Dermis microvascular lymphatic vessel endothelial cell (primary cell): Measurements from ENCODE around the gene GCC1. TPM values are rescaled to one million over a fixed set of nuclear protein-coding genes. Genes with fewer than 3 reads are reported as not detected.
"Not testable (repeated sequence)": the region's sequence is repeated elsewhere in the genome, so short reads cannot be mapped to it uniquely, and the experiment has no call there.

ENCODE experiments used
- DNase-seq, 2 donors: peaks; one replicate each; pipeline versions ENCODE4 v3.0.0 to v3.0.0-alpha.2; 2010; ENCODE audit warnings: low read depth in 2 of 2
- total RNA-seq: library from RNA; depleted of rRNA; stranded (reverse); fragments of >200 nt; gene quantifications from 2 replicates; pipeline ENCODE4 v1.2.1, GENCODE V29; 2014

The GCC1 gene
- total RNA-seq, 1 donor from 2014 or later = 15.5 TPM

DNA sequence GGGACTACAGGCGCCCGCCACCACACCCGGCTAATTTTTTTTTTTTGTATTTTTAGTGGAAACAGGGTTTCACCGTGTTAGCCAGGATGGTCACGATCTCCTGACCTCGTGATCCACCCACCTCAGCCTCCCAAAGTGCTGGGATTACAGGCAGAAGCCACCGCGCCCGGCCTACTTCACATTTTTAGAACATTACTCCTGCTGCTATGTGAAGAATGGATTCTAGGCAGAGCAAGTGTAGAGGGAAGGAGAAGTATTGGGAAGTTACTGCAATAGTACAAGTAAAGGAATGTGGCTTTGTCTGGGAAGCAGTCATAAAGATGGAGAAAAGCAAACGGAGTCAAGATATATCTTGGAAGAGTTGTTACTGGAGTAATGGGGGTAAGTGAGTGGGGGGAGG lies 44.9 kb downstream of the GCC1 start:
- DNase-seq = not testable (repeated sequence)

GRCh38 chr7:127539116-127539515 lies 46.3 kb downstream of the GCC1 start:
- no peak for DNase-seq

- no peak for DNase-seq
These were observed 48.7 kb downstream of the GCC1 start for GRCh38 chr7:127536741-127537140.

DNA sequence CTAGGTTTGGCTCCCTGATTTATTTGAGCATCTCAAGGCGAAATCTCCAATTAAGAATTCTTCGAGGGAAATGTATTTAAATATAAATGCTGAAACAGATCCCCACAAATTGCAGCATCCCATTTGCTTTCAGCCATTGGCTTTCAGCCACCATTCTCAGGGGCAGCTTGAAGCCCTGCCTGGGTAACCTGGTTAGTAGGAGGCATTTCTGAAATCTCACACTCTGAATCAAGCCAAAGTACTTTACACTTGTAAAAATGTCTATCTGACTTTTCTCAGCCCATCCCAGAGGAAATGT lies 49.1 kb downstream of the GCC1 start:
- DNase-seq = no peak

- no peak for DNase-seq
These were observed 49.6 kb downstream of the GCC1 start for GRCh38 chr7:127535546-127536393.

DNA sequence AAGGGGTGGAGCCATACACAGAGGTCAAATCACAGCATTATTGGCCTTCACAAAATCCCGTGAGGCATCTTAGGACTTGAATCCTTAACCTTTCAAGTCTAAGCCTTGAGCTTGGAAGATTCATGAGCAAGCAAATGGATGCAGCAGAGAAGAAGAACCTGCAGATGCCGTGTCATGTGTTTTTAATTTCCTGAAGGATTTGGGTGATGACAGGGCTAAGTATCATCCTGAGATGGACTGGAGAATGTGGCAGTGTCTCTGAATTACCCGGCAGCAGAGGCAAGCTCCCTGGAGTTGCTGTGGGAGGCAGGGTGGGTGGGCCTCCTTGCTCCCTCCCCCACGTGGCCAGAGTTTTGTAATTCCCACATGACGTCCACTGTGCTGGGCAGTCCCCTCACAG lies 50.8 kb downstream of the GCC1 start:
- DNase-seq = no peak

- no peak for DNase-seq
These were observed 52.7 kb downstream of the GCC1 start for GRCh38 chr7:127532736-127533135.

- no peak for DNase-seq
These were observed 53.2 kb downstream of the GCC1 start for GRCh38 chr7:127532151-127532550.

Other genes starting within 250 kb of the GCC1 start
- 7.1 and 9.5 TPM in 2 replicates for gene ZNF800, start 192.9 kb downstream of the GCC1 start, total RNA-seq
- gene ARF5, start 2.8 kb upstream of the GCC1 start, total RNA-seq = 170 and 179 TPM in 2 replicates
- gene FSCN3, start 8.1 kb upstream of the GCC1 start, total RNA-seq = 0.51 and 0.64 TPM in 2 replicates
- not detected in 2 replicates for gene PAX4, start 32.5 kb upstream of the GCC1 start, total RNA-seq
- 139 and 165 TPM in 2 replicates for gene SND1, start 66.6 kb upstream of the GCC1 start, total RNA-seq